GM21529 (cell line): ENCODE data around the gene RAP1GAP2.
A peak's percentile ranks its signal among the peaks of the same experiment; 100 is the strongest.
"Not testable (repeated sequence)": the region's sequence is repeated elsewhere in the genome, so short reads cannot be mapped to it uniquely, and the experiment has no call there.

Source experiments
- ATAC-seq: cut with Tn5 transposase; IDR thresholded peaks from one replicate; pipeline ENCODE4 v1.9.1; 2021; ENCODE audit not compliant: unreplicated experiment

The RAP1GAP2 gene

GRCh38 chr17:2991396-2992180, 195.3 kb downstream of the RAP1GAP2 start:
- ATAC-seq, result not testable (repeated sequence)

- ATAC-seq, result no peak
Measured at GRCh38 chr17:2994441-2994840, 198.2 kb downstream of the RAP1GAP2 start.

DNA sequence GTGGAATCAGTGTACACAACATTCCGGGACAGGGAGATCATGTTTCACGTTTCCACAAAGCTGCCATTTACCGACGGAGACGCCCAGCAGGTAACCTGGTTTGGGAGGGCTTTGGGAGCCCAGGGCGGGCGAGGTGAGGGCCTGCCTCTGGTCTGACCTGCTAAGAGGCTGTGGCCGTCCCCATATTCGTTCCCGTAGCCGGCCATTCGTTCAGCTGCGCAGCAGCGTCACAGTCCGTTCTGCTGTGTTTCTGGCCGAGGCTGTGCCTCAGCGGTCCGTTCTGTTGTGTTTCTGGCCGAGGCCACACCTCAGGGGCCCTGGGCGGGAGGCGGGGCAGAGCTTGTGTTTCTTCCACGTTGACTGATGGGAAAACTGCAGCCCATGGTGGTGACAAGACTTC, 199.1 kb downstream of the RAP1GAP2 start:
- ATAC-seq, result no peak

- ATAC-seq, result no peak
Measured at GRCh38 chr17:2995886-2996809, 199.9 kb downstream of the RAP1GAP2 start.

GRCh38 chr17:2996810-2997670, 200.8 kb downstream of the RAP1GAP2 start:
- no peak for ATAC-seq

- not testable (repeated sequence) for ATAC-seq
Measured at GRCh38 chr17:2998469-2998901, 202.2 kb downstream of the RAP1GAP2 start.

DNA sequence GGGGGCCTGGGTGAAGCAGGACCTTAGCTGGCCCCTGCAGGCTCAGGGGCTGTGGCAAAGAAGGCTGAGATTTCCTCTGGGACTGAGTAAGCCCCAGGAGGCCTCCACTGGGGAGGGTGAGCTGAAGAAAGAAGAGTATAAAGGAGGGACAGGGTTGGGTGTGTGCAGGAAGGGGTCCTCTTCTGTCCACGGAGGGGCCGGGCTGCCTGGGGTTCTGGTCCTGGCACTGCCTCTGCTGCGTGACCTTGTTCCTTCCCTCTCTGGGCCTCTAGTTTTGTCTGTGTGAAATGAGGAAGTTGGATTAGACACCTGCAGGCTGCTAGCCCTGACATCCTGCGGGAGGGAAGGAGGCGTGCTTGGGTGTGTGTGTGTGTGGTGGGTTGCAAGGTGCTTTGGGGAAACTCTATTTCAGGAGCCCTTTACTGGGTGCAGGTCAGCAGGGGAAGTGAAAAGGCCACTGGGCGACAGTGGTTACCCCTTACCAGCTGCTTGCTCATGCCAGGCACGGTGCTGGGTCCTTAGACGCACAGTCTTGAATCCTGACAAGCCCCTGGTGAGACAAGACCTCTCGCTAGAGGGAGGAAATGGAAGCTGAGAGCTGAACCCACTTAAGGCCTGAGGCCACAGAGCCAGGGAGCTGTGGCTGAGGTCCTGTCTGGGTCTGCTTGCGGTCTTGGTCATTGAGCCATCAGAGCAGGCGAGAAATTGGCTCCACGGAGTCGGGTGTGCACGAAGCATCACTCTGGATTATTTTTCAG, 206.5 kb downstream of the RAP1GAP2 start:
- ATAC-seq, result peak; percentile 63

GRCh38 chr17:3003296-3004149, 207.3 kb downstream of the RAP1GAP2 start:
- no peak for ATAC-seq

- no peak for ATAC-seq
Measured at GRCh38 chr17:3004150-3004801, 208.0 kb downstream of the RAP1GAP2 start.

DNA sequence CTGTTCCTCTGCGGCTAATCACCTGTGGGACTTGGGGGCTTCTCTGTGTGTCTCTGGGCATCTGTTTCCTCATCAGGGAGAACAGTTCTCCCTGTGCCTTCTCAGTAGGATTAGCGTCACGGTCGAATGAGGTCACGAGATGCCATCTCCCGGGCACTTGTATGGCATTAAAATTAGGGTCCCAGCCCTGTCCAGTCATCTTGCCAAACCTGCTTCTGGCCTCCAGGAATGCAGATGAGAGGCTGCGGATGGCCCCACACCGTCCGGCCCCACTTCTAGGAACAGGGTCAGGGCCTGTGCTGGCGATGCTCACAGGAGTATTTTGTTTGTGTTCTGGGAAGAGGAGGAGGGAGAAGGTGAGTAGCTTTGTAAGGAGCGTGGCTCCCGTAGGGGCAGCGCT, 208.7 kb downstream of the RAP1GAP2 start:
- no peak for ATAC-seq

- ATAC-seq, result no peak
Measured at GRCh38 chr17:3005696-3006095, 209.5 kb downstream of the RAP1GAP2 start.

DNA sequence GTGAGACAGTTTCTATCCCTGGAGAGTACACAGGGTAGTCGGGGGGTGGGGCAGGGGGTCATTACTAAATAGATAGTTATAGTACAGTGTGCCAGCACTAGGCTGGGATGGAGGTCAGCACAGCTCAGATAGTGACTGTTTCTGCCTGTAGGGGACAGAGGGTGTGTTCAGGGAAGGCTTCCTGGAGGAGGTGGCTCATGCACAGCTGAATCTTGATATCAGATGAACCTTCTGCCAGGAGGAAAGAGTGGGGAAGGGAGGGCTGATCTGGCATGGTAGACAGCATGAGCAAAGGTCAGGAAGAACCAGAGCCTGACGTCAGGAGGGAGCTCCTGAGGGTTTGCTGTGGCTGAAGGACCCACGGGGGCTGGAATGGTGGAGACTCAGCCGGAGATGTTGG, 210.6 kb downstream of the RAP1GAP2 start:
- no peak for ATAC-seq

DNA sequence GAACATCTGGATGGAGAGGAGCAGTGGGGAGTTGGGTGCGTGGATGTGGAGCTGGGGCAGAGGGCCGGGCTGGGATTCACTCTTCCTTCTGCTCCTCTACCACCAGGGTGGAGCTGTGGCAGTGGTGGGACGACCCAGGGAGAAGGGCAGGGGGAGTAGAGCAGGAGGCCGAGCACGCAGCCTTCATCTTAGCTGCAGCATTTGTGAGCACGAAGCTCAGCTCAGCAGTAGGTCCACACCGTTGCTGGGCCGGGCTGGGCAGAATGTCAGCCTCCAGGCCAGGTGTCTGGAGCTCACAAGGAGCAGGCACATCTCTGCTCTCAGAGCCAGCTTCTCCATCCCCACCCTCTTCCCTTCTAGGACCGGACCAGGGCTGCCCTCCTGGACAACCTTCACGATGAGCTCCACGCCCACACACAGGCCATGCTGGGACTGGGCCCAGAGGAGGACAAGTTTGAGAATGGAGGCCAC, 211.4 kb downstream of the RAP1GAP2 start:
- no peak for ATAC-seq

DNA sequence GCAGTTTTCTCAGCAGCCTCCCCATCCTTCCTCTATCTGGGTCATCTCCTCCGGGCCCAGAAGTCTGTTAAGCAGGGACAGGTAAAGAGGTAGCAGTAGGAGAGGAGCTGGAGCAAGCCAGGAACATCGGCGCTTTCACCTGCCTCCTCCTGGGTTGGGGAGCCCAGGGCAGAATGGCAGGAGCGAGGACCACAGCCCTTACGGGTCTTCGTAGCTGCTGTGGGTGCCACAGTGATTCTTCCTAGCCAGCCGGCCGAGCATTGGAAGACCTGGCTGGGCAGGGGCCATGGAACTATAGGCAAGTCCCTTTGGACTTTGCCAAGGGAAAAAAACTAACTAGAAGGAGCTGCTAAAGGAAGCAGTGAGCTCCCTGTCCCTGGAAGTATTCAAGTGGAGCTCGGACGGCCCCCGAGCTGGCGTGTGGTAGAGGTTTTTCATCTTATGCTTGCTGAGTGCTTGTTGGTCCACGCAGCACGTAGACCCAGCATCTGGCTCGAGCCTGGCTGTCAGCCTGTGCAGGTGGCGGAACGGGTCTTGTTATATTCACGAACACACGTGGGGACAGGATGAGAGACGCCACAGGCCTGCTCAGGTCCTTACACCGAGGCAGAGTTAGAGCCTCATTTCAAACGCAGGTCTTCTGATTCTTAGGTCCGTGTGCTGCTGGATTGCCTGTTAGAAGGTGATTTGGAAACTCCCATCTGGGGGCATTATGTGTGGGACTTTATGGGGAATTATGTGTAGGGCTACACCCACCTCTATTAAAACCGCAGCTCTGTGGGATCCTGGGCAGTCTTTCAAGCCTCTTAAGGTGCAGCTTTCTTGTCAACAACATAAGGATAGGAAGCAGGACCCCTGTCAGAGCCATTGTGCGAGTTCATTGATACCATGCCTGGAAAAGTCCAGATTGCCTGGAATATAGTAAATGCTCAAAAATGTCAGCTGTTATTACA, 212.4 kb downstream of the RAP1GAP2 start:
- no peak for ATAC-seq

DNA sequence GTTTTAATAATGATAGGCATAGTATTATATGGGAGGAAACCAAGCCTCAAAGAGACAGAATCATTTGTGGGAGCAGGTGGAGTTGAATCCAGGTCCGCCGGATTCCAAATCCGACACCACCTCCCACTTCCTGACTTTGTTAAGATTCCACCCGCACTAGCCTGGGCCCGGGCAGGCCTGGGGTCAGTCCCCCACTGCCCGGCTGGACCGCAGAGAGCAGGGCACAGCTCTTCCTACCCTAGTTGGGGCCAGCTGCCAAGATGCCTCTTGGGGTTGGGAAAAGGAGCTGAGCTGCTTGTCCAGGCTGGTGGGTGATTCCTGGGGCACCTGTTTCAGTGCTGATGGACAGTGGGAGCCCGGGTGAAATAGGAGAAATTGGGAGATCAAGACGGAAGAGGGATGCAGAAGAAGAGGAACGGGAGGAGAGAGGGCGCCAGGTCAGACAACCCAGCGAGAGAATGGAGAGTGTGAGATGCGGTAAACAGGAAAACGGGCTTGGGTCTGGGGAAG, 213.2 kb downstream of the RAP1GAP2 start:
- no peak for ATAC-seq

GRCh38 chr17:3011891-3012290, 215.7 kb downstream of the RAP1GAP2 start:
- ATAC-seq, result no peak

- ATAC-seq, result no peak
Measured at GRCh38 chr17:3012926-3013581, 216.8 kb downstream of the RAP1GAP2 start.
